HG03460 (cell line): ENCODE data around the gene CDH4.
"Not testable (repeated sequence)": the region's sequence is repeated elsewhere in the genome, so short reads cannot be mapped to it uniquely, and the experiment has no call there.

Source experiments
- ATAC-seq: cut with Tn5 transposase; IDR thresholded peaks from one replicate; pipeline ENCODE4 v1.9.1; 2021; ENCODE audit not compliant: unreplicated experiment

The CDH4 gene

DNA sequence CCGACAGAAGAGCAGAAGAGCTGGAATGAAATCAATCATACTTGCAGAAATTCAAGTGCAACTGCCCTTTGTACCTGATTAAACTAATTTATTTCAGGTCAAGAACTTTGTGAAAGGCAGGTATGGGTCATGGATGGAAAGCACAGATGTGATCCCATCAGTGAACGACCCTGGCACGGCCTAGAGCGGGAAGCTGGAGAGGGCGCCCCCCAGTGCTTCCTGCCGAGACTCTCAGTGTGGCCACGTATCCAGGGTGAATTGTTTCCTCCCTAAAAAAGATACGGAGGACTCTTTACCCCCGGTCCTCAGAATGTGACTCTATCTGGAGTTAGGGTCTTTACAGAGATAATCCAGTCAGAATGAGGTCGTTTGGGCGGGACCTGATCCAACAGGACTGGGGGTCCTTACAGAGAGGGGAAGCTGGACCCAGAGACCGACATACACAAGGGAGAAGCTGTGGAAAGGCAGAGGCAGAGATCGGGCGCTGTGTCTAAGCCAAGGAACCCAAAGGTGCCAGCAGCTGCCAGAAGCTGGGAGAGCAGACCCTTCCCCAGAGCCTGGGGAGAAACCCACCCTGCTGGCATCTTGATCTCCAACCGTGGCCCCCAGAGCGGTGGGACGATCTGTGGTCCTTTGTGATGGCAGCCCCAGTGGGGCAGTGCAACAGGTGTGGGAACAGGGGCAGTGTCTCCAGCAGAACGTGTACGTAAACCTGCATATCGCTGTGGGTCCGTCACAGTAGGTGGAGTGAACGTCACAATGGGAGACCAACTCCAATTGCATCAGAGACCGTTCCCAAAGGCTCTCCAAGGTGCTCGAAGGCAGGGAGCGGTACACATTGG, 721.7 kb downstream of the CDH4 start:
- ATAC-seq, result no peak

DNA sequence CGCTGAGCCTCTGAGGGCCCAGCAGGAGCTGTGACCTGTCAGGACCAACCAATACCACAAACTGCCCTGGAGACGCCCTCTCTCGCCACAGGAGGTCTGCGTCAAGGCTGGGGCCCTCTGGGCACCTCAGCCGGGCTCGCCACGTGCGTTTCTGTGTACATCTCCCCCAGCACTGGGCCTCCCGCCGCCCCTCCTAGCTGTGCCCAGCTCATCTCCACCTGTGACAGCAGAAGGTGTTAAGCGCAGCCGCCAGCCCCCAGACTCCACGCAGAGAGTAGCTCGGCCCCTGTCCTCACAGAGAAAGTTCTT, 722.2 kb downstream of the CDH4 start:
- ATAC-seq, result no peak

DNA sequence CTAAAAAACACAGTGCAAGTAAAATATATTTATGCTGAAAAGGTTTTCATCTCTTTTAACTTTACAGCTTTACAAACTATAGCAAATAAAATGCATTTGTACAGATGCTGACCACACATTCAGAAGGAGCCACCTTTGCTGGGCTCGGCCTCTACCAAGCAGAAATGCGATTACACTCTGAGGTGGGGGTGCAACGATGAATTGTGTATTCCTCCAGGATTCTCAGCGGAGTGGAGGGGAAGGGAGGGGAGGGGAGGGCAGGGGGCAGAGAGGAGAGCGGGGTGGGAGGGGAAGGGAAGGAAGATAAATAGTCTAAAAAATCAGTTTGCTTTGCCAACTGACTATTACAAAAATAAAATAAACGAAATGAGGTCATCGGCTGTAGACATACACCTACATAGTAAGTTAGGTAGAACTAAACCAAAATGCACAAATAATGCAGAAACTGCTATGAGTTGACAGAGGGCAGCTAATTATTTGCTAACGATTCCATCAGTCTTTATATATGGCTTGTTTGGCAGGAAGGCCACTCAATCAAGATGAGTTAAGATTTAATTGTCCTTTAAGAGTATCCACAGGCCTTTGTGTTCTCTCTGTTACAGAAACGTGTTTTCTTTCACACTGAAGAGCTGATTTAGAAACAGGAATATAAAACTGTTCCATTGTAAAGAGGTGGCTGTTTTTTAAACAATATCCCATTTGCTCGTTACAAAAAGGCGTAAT, 723.5 kb downstream of the CDH4 start:
- no peak for ATAC-seq

DNA sequence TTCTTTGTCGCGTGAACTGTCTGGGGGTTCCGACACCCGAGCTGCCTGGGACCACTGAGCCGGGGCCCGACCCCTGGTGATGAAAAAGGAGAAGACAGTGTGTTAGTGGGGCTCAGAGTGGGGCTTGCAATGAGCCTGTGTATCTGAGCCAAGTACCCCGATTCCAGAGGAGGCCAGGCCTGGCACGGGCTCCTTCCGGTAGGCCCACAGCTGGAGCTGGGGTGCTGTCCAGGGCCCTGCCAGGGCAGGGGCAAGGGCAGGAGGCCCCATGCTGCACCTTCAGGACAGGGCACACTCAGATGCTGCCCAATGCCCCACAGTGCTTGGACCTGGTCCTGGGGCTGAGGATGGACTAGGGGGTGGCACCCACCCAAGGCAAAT, 724.2 kb downstream of the CDH4 start:
- ATAC-seq, result no peak

DNA sequence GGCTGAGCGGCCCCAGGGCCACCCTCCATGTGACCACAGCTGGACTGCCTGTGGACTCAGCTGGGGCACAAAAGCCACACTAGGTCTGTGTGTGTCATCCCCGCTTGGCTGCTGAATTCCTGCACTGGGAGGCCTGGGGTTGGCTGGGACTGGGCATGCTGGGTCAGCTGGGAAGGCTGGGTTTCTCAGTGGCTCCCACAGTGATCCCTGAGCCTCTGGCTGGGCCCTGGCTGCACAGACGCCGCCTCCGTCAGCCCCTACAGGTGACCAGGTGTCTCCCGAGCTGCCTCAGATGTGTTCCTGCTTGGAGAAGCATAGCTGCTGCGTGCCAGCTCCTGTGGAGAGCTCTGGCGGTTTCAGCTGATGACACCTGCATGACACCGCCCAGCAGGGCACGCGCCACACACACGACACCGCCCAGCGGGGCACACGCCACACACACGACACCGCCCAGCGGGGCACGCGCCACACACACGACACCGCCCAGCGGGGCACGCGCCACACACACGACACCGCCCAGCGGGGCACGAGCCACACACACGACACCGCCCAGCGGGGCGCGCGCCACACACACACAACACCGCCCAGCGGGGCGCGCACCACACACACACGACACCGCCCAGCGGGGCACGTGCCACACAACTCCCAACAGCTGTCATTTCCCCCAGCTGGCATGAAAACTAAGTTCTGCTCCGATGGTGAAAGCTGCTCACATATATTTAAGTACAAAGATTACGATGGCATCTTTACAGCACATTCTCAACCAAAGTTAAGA, 724.8 kb downstream of the CDH4 start:
- ATAC-seq, result no peak

DNA sequence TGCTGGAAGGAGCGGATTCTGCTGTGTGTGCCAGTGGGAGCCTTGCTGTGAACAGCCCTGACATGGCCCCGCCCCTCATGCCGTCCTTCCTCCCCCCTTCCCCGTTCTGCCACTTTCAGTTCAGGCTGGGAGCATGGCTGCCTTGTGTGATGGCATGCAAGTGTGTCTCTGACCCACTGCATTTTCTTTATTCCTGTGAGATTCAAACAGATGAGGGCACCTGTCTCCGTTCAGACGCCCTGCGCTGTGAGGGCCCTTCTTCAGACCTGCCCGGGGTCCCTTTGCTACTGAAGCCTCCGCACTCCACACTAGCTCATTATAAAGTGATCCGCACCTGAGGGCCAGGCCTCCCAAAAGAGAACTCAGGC, 725.3 kb downstream of the CDH4 start:
- ATAC-seq, result no peak

DNA sequence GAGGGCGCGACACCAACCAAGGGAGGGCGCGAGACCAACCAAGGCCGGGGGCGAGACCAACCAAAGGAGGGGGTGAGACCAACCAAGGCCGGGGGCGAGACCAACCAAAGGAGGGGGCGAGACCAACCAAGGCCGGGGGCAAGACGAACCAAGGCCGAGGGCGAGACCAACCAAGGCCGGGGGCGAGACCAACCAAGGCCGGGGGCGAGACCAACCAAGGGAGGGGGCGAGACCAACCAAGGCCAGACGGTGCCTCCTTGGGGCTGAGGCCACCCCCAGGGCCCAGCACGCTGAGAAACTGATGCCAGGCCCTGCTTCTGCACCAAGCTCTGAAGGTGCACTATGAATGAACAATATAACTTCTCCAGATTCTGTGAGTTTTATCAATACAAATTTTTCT, 726.4 kb downstream of the CDH4 start:
- no peak for ATAC-seq

DNA sequence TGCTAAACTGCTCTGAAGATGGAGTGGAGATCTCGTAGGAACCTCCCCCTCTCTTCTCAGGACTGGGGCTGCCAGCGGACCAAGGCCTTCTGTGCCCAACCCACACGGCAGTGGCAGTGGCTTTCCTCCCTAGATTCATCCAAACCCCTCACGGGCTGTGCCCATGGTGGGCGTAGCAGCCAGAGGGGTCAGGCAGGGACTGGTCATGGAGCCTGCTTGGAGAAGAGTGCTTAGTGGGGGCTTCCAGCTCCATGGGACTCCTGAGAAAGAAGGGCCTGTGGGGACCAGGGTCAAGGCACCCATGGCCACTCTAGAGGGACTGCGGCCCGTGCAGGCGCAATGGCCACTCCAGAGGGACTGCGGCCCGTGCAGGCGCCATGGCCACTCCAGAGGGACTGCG, 727.0 kb downstream of the CDH4 start:
- ATAC-seq, result no peak

DNA sequence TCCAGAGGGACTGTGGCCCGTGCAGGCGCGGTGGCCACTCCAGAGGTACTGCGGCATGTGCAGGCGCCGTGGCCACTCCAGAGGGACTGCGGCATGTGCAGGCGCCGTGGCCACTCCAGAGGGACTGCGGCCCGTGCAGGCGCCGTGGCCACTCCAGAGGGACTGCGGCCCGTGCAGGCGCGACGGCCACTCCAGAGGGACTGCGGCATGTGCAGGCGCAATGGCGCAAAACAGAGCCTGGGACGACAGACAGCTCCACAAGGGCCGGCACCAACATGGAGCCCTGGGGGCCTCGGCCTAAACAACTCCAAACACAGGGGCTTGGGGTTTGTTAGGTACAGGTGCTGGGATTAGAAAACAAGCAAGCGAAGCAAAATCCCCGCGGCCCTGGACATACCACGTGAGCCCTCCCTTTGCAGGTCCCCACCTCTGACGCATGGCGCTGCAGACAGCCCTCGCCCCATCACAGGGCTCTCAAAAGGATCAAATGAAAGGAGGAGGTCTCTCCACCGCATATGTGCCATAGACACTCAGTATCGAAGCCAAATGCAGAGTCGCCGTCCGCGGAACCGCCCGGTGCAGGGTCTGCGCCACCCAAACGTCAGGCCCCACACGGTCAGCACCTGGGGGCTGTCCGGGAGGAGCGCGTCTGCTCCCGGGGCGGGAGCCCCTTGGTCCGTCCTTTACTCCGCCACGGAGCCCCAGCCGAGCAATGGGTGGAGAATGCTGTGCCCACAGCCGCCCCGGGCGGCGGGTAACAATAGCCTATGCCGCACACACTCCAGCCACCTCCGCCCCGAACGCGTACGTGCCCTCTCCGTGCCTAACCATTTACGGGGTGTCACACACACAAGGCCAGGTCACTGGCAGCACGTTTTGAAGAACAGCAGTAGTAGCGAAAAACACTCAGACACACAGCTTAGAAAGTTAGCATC, 727.9 kb downstream of the CDH4 start:
- ATAC-seq, result no peak

DNA sequence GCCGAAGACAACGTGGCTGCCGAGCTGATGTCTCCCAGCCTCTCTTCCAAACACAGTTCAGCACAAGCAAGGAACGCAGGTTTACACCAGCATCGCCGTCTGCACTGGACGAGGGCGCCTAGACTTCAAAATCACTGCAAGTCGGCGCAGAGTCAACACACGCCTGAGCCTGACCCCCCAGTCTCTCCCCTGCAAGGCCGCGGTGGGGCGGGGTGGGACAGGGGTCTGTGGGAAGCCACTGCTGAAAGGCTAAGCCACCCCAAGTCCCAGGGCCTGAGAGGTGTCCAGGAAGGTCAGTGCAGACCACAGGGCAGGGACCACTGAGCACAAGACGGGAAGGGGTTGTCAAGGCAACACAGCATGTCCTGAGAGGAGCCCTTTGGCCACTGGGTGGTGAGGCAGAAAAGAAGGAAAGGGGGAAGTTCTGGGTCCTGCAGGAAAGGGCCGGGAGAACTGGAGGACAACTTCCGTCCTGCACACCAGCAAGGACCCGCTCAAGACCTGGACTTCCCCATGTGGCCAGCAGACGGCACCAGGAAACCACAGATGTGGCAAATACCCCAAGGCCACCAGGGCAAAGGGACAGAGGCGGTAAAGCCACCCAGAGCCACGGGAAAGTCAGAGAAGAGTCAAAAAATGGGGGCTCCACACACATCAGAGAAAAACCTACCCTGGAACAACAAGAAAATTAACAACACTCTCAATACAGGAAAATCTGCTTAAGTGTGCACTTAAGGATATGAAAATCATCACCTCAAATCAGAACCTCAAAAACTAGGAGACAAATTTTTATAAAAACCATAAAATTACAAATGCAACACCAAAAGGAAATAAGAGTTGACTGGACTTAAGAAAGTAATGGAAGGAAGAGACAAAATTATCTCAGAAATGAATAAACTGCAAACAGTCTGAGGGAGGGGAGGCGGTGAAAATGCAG, 728.9 kb downstream of the CDH4 start:
- no peak for ATAC-seq

DNA sequence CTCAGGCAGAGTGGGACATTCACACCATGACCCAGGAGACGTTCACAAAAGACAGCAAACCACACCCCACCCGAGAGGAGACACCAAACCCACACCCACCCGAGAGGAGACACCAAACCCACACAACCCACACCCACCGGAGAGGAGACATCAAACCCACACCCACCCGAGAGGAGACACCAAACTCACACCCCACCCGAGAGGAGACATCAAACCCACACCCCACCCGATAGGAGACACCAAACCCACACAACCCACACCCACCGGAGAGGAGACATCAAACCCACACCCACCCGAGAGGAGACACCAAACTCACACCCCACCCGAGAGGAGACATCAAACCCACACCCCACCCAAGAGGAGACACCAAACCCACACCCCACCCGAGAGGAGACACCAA, 729.6 kb downstream of the CDH4 start:
- ATAC-seq, result not testable (repeated sequence)

DNA sequence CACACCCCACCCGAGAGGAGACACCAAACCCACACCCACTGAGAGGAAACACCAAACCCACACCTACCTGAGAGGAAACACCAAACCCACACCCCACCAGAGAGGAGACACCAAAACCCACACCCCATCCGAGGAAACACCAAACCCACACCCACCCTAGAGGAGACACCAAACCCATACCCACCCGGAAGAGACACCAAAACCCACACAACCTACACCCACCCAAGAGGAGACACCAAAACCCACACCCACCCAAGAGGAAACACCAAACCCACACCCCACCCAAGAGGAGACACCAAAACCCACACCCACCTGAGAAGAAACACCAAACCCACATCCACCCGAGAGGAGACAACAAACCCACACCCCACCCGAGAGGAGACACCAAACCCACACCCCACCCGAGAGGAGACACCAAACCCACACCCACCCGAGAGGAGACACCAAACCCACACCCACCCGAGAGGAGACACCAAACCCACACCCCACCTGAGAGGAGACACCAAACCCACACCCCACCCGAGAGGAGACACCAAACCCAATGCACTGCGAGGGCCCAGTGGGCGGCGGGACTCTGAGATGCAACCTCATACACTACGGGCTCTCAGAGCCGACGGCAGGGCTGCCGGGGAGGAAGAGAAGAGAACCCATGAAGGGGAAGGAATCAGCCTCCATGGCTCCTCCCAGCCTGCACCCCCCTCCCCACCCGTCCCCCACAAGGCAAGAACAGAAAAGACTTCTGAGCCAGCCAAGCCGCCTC, 730.3 kb downstream of the CDH4 start:
- no peak for ATAC-seq

DNA sequence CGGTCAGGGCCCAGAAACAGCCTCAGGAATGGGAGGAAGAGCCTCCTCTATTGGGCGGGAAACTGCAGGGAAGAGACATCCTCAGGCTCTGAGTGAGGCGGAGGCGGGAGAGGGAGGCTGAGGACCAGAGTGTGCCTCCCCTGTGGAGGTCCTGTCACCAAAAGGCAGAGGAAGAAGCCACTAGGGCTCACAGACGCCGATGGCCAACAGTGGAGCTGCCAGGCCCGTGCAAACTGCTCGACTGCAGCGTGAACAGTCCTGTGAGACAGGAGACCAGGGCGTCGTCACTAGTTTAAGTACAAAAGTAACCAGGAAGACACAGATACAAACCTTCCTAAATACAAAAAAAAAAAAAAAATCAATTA, 730.9 kb downstream of the CDH4 start:
- ATAC-seq, result no peak

DNA sequence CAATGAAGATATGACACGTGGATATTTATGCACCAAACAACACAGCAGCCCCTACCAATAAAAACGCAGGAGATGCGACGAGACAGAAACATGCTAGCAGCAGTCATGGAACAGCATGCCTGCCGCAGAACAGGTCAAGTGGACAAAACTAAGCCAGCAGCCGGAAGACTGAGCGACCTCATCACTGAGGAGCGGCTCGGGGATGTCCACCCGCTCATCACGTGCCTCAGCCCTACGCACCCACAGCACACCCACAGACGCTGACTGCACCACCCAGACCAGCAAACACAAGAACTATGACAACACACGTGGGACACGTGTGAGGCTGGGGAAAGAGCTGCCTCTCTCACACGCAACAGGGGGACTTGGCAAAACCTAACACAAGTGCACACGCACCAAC, 731.9 kb downstream of the CDH4 start:
- no peak for ATAC-seq

DNA sequence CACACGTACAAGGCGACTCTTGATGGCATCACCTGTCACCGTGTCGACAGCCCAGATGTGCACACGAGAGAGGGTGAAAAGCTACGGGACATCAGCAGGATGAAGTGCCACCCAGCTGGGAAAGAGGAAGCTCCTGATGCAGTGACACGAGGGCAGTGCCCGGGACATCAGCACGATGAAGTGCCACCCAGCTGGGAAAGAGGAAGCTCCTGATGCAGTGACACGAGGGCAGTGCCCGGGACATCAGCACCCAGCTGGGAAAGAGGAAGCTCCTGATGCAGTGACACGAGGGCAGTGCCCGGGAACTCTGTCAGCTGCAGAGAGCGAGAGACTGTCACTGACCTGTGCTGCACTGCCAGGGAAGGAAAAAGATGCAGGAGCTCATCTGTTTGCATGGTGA, 732.4 kb downstream of the CDH4 start:
- ATAC-seq, result not testable (repeated sequence)

DNA sequence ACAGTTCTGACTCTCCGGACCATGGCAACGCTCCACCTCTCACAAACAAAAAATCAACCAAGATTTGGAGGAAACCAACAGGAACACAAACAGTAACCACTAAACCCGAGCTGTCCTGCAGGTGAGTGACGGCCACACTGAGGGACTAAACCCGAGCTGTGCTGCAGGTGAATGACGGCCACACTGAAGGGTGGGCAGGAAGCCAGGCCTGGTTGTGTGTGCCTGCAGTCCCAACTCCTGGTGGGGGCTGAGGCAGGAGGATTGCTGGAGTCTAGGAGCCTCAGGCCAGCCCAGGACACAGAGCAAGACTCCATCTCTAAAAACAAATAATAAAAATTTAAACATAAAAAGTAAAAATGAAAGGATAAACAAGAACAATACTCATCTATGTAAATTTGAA, 733.0 kb downstream of the CDH4 start:
- no peak for ATAC-seq

DNA sequence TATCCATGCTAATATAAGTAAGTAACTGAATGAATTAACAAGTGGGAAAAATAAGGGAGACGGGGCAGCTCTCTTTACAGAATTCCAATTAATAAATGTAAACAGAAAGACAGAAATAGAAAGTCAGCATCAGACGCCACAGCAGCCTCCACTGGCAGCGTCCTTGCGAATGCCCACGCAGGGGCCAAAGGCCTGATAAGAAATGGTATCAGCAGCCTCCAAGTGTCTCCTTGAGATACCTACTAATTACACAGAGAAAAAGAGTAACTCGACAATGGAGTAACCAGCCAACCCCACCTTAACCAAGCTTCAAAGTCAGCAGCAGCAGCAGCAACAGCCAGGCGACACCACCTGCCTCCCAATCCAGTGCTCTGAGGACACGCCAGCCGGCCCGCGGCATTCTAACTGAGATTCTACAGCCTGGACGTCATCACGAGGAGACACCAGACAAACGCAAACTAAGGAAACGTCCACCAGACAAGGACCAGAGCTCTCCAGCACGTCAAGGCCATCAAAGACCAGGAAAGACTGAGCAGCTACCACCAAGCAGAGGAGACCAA, 734.8 kb downstream of the CDH4 start:
- ATAC-seq, result no peak

DNA sequence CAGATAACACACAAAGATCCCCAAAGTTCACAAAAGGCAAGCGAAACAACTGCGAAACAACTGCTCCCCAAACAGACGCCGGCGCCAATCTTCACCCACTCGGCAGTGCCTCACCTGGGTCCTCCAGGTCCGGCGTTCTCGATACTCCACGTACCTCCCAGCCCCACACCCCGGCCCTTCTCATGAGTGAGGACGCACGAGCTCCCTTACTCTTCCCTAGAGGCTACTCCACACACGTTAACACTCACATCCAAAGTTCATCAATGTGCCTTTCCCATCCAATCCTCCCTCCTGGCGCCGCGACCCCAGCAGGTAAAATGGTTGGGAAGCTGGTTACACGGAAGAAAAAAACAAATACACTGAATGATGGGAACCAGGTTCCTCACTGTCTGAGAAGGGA, 736.6 kb downstream of the CDH4 start:
- ATAC-seq, result no peak

DNA sequence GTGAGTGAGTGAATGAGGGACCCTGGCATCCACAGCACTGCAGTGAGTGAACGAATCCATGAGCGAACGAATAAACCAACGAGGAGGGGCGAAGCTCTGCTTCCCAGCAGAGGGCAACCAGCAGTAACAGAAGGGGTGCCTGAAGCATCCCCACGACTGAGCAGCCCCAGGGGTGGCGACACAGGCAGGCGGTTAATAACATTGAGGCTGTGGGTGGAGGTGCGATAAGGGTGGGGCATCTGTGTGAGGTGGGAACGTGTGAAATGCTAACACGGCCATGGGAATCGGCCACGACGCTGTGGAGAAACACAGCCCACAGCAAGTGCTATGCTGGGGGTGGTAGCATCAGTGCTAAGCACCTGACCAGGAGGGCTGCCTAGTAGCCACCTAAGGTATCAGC, 737.7 kb downstream of the CDH4 start:
- ATAC-seq, result no peak
